Neural cell (in vitro differentiated cells): ENCODE results near the gene ZCCHC24.

Experiments
- EP300 ChIP-seq: fragments of 450-650 bp; conservative IDR thresholded peaks from 2 replicates; pipeline ENCODE4 v1.6.1; 2014; ENCODE audit warnings: antibody characterized with exemption, mild to moderate bottlenecking, moderate library complexity; ENCODE audit not compliant: poor library complexity, severe bottlenecking
- EZH2 ChIP-seq: fragments of 200-600, 300-800 bp; shearing (Covaris generic), sonication (generic); IDR thresholded peaks from 2 replicates; pipeline ENCODE4 v1.6.1; 2014; ENCODE audit warnings: antibody characterized with exemption, low read length, borderline replicate concordance, mild to moderate bottlenecking; ENCODE audit not compliant: insufficient read depth, poor library complexity, severe bottlenecking
- RAD21 ChIP-seq: fragments of 450-650 bp; conservative IDR thresholded peaks from 2 replicates; pipeline ENCODE4 v1.6.1; 2014; ENCODE audit warnings: antibody characterized with exemption, mild to moderate bottlenecking, moderate library complexity
- TF ChIP-seq, protein P1 (sequence below): fragments of 450-650 bp; IDR thresholded peaks from 2 replicates; pipeline ENCODE4 v1.5.1; 2014; ENCODE audit warnings: antibody characterized with exemption, mild to moderate bottlenecking, moderate library complexity; ENCODE audit not compliant: poor library complexity, severe bottlenecking
- TF ChIP-seq, protein P2 (sequence below): IDR thresholded peaks from 2 replicates; pipeline ENCODE4 v1.6.1; 2012; ENCODE audit warnings: borderline replicate concordance

DNA sequence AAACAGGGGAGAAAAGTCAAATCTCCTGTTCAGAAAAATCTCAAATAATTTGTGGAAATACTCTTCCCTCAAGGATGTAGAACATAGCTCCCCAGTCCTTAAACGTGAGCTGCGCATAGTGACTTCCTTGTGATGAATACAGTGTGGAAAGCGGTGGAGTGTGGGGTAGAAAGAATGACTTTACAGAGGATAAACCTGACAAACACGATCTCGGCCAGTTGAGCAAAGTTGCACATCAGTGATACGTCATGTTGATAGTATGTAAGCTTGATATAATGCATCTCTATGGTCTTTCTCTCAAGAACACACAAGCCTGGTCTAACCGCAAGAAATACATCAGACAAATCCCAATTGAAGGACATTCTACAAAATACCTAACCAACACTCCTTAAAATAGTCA is 32.0 kb upstream of the ZCCHC24 start:
- TF ChIP-seq, protein P1, sequence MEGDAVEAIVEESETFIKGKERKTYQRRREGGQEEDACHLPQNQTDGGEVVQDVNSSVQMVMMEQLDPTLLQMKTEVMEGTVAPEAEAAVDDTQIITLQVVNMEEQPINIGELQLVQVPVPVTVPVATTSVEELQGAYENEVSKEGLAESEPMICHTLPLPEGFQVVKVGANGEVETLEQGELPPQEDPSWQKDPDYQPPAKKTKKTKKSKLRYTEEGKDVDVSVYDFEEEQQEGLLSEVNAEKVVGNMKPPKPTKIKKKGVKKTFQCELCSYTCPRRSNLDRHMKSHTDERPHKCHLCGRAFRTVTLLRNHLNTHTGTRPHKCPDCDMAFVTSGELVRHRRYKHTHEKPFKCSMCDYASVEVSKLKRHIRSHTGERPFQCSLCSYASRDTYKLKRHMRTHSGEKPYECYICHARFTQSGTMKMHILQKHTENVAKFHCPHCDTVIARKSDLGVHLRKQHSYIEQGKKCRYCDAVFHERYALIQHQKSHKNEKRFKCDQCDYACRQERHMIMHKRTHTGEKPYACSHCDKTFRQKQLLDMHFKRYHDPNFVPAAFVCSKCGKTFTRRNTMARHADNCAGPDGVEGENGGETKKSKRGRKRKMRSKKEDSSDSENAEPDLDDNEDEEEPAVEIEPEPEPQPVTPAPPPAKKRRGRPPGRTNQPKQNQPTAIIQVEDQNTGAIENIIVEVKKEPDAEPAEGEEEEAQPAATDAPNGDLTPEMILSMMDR, result no peak
- TF ChIP-seq, protein P2, sequence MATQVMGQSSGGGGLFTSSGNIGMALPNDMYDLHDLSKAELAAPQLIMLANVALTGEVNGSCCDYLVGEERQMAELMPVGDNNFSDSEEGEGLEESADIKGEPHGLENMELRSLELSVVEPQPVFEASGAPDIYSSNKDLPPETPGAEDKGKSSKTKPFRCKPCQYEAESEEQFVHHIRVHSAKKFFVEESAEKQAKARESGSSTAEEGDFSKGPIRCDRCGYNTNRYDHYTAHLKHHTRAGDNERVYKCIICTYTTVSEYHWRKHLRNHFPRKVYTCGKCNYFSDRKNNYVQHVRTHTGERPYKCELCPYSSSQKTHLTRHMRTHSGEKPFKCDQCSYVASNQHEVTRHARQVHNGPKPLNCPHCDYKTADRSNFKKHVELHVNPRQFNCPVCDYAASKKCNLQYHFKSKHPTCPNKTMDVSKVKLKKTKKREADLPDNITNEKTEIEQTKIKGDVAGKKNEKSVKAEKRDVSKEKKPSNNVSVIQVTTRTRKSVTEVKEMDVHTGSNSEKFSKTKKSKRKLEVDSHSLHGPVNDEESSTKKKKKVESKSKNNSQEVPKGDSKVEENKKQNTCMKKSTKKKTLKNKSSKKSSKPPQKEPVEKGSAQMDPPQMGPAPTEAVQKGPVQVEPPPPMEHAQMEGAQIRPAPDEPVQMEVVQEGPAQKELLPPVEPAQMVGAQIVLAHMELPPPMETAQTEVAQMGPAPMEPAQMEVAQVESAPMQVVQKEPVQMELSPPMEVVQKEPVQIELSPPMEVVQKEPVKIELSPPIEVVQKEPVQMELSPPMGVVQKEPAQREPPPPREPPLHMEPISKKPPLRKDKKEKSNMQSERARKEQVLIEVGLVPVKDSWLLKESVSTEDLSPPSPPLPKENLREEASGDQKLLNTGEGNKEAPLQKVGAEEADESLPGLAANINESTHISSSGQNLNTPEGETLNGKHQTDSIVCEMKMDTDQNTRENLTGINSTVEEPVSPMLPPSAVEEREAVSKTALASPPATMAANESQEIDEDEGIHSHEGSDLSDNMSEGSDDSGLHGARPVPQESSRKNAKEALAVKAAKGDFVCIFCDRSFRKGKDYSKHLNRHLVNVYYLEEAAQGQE, result no peak
- TF ChIP-seq EZH2 (no peak), RAD21 (no peak), EP300 (no peak)
